Activated naive CD4-positive, alpha-beta T cell treated with anti-CD3 and anti-CD28 coated beads, Interleukin-2, amount 50 U/mL, for 16 hours (primary cell): ENCODE results near the gene THRA.
"Not testable (repeated sequence)": the region's sequence is repeated elsewhere in the genome, so short reads cannot be mapped to it uniquely, and the experiment has no call there.

ENCODE experiments used
- DNase-seq: peaks from one replicate; pipeline ENCODE4 v3.0.0-alpha.2; 2020

The THRA gene

DNA sequence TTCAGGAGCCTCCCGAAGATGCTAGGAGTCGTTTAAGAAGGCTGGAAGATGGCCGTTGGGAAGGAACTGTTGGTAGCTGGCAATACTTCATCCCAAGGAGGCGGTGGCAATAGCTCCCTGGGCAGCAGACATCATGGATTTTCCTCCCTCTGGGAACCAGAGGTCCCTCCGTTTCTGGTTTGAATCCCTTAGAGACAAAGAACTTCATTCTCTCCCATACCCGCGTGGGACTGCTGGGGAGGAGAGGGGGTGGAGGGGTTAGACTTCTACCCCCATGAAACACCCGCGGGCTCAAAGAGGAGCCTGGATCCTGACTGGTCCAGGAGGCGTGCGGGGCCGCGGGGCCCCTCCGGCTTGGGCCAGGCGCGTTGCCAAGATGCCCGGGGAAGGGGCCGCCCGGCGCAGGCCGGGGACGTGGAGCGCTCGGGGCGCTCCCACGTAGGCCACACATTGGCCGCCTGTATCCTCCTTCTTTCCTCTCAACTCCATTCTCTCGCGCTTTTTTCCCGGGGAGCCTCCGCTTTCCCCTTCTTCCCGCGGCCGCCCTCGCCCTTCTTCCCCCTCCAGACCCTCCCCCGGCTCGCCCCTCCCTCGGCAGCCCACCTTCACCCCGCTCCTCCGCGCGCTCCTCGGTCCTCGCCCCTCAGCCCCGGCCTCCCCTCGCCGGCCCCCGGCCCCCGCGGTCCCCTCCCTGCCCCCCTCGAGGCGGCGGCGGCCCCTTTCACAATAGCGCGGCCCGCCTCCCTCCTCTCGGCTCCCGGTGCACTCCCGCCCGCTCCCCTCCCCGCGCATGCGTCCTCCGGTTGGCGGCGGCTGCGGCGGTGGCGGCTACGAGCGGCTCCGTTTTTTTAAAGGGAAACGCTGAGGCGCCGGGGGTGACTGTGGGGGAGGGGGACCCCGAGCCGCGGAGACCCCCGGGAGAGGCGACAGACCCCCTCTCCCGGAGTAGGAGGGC is 58.7 kb downstream of the THRA start, which contains the start of gene MSL1:
Gene MSL1, plus strand, starts transcription at position 791 of the 955 bp plus-strand sequence. CDS start 642 bp downstream, outside the sequence.
- peak; percentile 88 for DNase-seq

DNA sequence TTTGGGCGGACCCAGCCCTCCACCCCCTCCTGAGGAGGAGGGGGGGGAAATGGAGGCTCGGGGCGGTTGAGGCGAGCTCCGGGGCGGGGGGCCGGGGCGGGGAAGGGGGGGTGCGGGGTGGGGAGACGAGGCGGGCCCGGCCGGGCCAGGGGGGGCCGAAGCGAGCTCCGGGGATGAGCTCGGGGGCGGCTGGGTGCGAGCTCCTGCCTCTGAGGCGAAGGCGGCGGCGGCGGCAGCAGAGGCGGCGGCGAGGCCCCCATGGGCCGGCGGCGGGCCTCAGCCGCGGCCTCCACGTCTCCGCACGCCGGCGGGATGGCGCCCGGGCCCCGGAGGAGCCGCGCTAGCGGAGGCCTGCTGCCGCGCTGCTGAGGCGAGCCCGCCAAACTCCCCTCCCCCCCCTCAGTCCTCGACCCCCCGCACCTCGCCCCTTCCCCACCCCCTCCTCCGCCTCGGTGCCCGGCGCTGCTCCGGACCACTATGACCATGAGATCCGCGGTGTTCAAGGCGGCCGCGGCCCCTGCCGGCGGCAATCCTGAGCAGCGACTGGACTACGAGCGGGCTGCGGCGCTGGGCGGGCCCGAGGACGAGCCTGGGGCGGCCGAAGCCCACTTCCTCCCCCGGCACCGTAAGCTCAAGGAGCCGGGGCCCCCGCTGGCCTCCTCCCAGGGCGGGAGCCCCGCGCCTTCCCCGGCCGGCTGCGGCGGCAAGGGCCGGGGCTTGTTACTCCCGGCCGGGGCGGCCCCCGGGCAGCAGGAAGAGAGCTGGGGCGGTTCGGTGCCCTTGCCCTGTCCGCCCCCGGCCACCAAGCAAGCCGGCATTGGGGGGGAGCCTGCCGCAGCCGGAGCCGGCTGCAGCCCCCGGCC is 59.6 kb downstream of the THRA start:
- no peak for DNase-seq

DNA sequence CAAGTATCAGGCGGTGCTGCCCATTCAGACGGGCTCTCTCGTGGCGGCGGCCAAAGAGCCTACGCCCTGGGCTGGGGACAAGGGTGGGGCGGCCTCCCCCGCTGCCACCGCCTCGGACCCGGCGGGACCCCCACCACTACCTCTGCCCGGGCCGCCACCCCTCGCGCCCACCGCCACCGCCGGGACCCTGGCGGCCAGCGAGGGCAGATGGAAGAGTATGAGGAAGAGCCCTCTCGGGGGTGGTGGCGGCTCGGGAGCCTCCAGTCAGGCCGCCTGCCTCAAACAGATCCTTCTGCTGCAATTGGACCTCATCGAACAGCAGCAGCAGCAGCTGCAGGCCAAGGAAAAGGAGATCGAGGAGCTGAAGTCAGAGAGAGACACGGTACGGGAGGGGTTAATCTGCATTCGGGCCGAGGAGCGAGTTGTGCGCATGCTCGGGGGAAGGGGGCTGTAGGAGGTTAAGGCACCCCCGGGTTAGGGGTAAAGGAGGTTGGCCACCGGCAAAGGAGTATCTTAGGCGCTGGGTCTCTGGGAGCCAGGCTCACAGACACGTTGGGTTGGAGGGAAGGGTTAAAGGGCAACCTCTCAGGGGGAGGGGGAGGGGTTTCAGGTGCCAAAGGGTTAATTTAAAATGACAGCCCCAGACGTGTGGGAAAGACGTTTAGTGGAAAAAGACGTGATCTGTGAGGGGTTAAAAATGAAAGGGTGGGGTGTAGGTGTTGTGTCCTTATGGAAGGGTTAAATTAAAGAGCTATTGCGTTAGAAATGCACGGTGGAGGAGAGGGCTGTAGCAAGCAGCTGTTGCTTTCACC is 60.4 kb downstream of the THRA start:
- DNase-seq = peak; percentile 69

DNA sequence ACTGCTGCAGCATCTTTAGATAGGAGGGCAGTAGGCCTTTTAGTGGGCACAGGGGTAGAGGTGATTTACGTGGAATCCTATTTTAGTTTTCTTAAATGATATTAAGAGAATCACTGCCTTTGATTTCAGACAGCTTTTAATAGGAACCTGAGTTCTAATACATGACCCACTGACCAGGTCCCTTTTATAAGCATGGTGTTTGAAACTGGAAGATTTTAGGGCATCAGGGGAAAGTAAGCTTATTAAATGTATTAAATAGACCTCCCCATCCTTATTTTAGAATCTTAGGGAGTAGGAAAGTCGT is 61.0 kb downstream of the THRA start:
- DNase-seq = no peak

DNA sequence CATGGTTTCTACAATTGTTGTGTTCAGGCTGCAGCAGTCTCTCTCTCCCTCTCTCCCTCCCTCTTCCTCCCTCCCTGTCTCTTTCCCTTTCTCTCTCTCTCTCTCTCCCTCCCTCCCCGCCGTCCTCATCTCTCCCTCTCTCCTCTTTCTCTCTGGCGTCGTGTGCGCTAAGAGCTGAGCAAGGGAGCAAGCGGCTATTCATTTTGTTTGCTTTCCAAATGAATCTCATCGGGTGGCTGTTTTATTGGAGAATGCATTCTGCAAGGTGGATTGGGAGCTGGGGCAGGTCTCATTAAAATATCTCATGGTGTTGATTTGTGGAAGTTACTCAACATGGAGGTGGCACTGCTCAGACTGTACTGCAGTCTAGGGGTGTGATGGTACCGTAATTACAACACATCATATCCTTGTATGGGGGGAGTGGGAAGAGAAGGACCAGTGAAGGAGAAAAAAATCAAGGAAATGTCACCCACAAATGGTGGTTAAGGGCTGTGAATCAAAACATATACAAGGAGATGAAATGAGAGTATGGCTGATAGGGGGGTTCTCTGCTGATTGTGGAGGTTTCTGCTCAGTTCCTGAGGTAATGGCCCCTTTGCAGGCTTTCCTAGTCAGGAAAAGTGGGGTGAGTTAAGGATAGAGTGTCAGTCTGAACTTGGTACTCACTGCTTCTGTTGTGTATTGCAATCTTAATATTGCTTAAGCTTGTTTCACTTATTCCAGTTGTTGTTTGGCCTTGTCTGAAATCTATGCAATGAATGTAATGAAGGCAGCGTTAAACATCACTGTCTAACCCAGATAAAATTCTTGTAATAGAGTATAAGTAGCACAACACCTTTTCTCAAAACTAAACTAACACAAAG is 61.7 kb downstream of the THRA start:
- no peak for DNase-seq

DNA sequence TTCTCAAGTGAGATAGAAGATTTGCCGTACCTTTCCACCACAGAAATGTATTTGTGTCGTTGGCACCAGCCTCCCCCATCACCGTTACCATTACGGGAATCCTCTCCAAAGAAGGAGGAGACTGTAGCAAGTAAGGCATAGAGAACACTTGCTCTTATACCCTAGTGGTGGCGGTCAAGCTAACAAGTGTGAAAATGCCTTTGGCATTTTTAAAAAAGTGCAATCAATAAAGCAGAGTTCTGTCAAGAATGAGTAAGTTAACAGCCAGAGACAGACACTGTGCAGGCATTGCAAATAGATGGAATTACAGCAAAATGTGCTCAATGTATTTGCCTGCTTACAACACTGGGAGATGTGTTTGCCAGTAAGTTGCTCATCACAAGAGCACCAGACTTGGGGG is 66.7 kb downstream of the THRA start:
- no peak for DNase-seq

DNA sequence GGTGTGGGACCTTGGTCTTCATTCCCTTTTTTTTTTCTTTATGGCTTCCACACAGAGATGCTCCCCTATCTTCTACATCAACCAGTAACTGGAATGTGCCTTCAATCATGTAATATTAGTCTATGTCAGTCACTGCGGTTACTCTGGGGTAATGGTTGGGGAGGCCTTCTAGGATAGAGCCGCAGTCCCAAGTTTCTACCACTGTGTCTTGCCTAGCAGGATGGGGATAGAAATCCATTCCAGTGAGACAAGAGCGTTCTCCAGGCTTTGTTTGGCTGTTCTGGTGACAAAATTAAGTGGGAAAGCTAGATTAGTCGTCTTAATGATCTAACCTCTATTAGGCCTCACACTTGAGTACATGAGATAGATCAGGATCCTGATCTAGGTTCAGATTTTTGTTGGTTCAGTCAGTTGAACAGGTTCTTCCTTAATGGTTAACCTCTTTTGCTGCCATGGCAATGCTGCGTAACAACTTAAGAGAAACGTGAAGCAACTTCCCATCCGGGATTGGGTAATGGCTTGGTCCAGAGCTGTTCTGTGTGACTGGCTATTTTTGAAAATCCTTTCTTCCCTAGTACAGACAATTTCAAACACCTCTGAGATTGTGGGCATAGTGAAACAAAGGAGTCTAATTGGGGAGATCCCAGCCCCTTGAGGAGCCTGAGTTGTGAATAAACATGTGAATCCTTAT is 67.7 kb downstream of the THRA start:
- DNase-seq = no peak

DNA sequence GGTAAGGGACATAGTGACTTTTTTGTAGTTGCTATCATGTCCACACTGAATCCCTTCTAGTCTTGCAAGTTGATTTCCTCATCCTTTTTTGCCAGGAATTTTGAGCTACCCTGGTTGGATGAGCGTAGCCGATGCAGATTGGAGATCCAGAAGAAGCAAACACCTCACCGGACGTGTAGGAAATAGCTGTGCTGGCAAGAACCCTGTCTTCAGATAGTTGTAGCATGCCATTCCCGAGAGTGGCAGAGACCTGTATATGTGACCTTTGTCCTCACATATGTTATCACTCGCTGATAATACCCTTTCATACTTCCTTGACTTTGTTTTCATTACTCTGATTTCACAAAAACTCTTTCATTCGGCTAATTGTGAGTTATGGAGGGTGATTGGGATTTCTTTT is 71.4 kb downstream of the THRA start:
- DNase-seq = no peak

DNA sequence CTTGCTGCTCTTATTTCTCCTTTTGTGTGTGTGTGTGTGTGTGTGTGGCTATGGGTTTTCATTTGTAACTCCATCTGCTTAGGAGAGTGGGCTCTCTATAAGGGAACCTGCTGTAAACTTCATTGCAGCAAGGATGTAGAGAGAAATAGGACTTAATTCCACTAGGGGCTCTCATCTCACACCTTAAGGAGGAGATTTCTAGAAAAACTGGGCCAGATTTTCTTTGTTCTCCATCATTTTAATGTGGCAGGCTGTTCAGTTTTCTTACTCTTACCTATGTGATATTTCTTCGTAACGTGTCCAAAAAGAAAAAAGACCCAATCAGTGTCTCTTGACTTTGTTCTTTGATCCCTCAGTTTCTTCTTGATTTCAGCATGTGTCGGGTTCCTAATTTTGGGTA is 73.1 kb downstream of the THRA start:
- no peak for DNase-seq

DNA sequence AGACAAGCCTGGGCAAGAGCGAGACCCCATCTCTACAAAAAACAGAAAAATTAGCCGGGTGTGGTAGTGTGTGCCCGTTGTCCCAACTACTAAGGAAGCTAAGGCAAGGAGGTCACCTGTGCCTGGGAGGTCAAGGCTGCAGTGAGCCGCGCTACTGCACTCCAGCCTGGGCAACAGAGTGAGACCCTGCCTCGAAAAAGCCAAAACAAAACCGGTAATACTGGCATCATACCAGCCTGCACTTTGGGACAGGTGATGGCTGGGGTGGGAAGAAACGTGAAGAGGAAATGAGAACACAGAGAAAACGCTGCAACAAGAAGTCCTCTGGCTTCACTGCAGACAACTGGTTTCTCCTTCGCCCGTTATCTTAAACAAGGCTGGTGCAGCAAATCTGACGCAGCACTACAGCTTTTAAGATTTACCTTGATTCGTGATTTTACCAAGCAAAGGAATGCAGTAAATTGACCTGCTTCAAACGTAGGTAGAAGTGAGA is 76.8 kb downstream of the THRA start:
- DNase-seq = no peak

DNA sequence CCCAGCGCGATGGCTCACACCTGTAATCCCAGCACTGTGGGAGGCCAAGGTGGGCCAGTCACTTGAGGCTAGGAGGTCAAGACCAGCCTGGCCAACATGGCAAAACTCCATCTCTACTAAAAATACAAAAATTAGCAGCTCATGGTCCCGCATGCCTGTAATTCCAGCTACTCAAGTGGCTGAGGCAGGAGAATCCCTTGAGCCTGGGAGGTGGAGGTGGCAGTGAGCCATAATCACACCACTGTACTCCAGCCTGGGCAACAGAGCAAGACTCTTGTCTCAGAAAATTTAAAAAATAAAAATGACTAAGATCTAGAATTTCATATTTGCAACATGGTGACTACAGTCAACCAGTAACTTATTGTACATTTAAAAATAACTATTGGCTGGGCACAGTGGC is 80.4 kb downstream of the THRA start:
- not testable (repeated sequence) for DNase-seq
